Bronchial epithelial cell (primary cell): Measurements from ENCODE around the gene AGAP3. TPM values are rescaled to one million over a fixed set of nuclear protein-coding genes. Genes with fewer than 3 reads are reported as not detected.

Experiments
- DNase-seq: peaks from one replicate; pipeline ENCODE4 v3.0.0-alpha.2; 2010; ENCODE audit warnings: low read depth
- FAIRE-seq: peaks from 2 replicates; lab custom pipeline; 2011; peaks lifted over from hg19 to GRCh38; lab: Jason Lieb, UNC
- H3K27me3 ChIP-seq: 2 replicates; pipeline ENCODE4 v1.5.1; 2011; ENCODE audit warnings: low read length; ENCODE audit not compliant: control insufficient read depth, insufficient read depth
- H3K36me3 ChIP-seq: 2 replicates; pipeline ENCODE4 v1.5.1; 2011; ENCODE audit warnings: low read length; ENCODE audit not compliant: control insufficient read depth, insufficient read depth
- H3K4me3 ChIP-seq: 2 replicates; pipeline ENCODE4 v1.5.1; 2011; ENCODE audit warnings: mild to moderate bottlenecking, low read depth, low read length, control low read depth
- CTCF ChIP-seq: IDR thresholded peaks from 2 replicates; pipeline ENCODE4 v1.5.1; 2011; ENCODE audit warnings: mild to moderate bottlenecking, moderate library complexity, low read length, control low read depth, inconsistent platforms; ENCODE audit not compliant: insufficient read depth, severe bottlenecking
- total RNA-seq: library from RNA; depleted of rRNA; stranded (reverse); fragments of >200 nt; gene quantifications from 2 replicates; pipeline ENCODE4 v1.2.1, GENCODE V29; 2014

AGAP3 gene
- total RNA-seq, 1 donor from 2014 or later, result 52.7 TPM

DNA sequence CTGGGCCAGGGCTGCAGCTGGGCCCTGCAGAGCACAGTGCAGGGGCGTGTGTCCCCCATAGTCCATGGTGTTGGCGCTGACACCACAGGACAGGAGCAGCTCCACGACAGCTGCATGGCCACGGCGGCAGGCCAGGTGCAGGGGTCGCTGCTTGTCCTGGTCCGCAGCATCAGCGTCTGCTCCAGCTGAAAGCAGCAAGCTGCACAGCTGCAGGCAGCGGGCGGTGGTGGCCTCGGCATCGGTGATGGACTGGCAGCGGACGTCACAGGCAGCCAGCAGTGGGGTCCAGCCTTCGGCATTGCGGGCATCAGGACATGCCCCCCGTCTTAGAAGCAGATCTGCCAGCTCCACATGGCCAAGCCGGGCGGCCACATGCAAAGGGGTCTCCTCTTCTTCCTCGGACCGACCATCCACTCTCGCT, 94.7 kb downstream of the AGAP3 start:
- Histone ChIP-seq H3K36me3 (no peaks in the 10 kb centered on the region), H3K27me3 (peaks cover 6% of the 10 kb centered on the region), H3K4me3 (no peak overlapping the region)
- FAIRE-seq (no peak), DNase-seq (no peak)
- TF ChIP-seq CTCF, result no peak

- Histone ChIP-seq H3K4me3 (no peak overlapping the region), H3K27me3 (peaks cover 3% of the 10 kb centered on the region), H3K36me3 (no peaks in the 10 kb centered on the region)
- no peak for FAIRE-seq
- no peak for TF ChIP-seq CTCF
- no peak for DNase-seq
Observed at GRCh38 chr7:151185762-151186639, 99.7 kb downstream of the AGAP3 start.

DNA sequence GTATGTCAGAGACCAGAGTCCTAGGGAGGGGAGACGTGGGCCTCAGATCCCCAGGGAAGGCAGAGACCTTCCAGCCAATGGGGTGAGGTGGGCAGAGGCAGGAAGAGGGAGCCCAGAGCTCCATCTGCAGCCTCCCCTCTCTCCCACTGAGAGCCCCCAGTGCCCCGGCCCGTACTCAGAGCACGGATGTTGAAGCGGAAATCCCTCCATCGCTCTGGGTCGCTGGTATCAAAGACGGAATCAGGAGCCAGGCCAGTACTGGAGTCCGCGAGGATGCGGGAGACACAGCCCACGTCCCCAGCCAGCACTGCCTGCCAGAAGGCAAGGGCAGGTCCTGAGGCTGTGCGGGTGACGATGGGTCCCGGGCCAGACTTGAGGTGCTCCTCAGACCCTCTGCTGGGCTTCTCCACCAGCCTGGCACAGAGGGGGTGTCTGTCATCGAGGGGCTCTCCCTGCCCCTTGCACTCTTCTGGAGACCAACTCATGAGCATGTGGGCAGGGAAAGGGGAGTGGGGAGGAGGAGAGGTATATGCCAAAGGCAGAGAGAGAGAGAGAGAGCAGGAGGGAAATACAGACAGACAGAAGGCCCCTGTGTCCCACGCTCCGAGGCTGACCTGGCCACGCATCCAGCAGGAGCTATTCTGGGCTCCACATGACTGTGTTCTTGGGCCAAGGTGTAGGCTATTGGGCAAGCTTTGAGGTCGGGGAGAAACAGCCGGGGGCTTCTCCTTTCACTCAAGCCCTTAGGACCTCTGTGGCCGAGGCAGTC, 100.5 kb downstream of the AGAP3 start, which contains the start of gene ASB10:
TSS of gene ASB10 (minus strand) at position 611 of the 769 bp plus-strand sequence. CDS start at position 491, 120 bp downstream.
- no peak for DNase-seq
- H3K4me3 ChIP-seq, result no peak within 1 kb of the TSS
- TF ChIP-seq CTCF, result no peak
- H3K36me3 ChIP-seq, result no peaks in the 10 kb centered on the region
- FAIRE-seq, result no peak
- peaks cover 5% of the 10 kb centered on the region for H3K27me3 ChIP-seq

GRCh38 chr7:151187409-151188251, 101.4 kb downstream of the AGAP3 start:
- FAIRE-seq (no peak), DNase-seq (no peak)
- TF ChIP-seq CTCF, result no peak
- H3K36me3 ChIP-seq, result no peaks in the 10 kb centered on the region
- H3K4me3 ChIP-seq, result no peak overlapping the region
- H3K27me3 ChIP-seq, result peaks cover 5% of the 10 kb centered on the region

DNA sequence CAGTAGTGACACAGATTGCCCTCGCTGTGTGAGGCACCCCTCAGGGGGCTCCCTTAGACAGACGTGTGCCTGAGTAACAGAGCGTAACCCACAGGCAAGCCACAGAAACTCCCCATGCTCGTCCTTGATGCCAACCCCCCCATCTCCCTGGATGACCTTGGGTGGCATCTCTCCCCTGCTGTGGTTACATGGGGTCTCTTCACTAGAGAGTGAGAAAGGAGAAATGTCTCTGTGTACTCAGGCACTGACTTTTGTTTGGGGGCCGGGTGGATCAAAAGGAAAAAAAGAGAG, 101.9 kb downstream of the AGAP3 start:
- DNase-seq (no peak), FAIRE-seq (no peak)
- Histone ChIP-seq H3K36me3 (no peaks in the 10 kb centered on the region), H3K27me3 (peaks cover 5% of the 10 kb centered on the region), H3K4me3 (no peak overlapping the region)
- TF ChIP-seq CTCF, result no peak
